ENCODE data around the gene GDF10.

The GDF10 gene

GRCh38 chr10:47299611-47300428 lies at the start of gene GDF10:
Gene GDF10, plus strand, starts transcription at chr10:47300197. Its CDS starts 455 bp downstream, at chr10:47300652.
- DNase-seq, result no peak

GRCh38 chr10:47252093-47252780 lies 47.8 kb upstream of the GDF10 start:
- DNase-seq, result no peak

- DNase-seq, result no peak
Measured at GRCh38 chr10:47253030-47253637, 46.9 kb upstream of the GDF10 start.

- no peak for DNase-seq
Measured at GRCh38 chr10:47253651-47254375, 46.2 kb upstream of the GDF10 start.

GRCh38 chr10:47254611-47255010 lies 45.4 kb upstream of the GDF10 start:
- no peak for DNase-seq

- DNase-seq, result no peak
Measured at GRCh38 chr10:47255033-47255813, 44.8 kb upstream of the GDF10 start.

- DNase-seq, result no peak
Measured at GRCh38 chr10:47255866-47256265, 44.1 kb upstream of the GDF10 start.

GRCh38 chr10:47256751-47257336 lies 43.2 kb upstream of the GDF10 start:
- no peak for DNase-seq

- DNase-seq, result no peak
Measured at GRCh38 chr10:47257396-47258120, 42.4 kb upstream of the GDF10 start.

GRCh38 chr10:47258921-47259320 lies 41.1 kb upstream of the GDF10 start:
- DNase-seq, result no peak

GRCh38 chr10:47259466-47259865 lies 40.5 kb upstream of the GDF10 start:
- no peak for DNase-seq

GRCh38 chr10:47260505-47261111 lies 39.4 kb upstream of the GDF10 start:
- no peak for DNase-seq

GRCh38 chr10:47261121-47261520 lies 38.9 kb upstream of the GDF10 start:
- peak; percentile 16 for DNase-seq

GRCh38 chr10:47261556-47261955 lies 38.4 kb upstream of the GDF10 start:
- DNase-seq, result no peak

- no peak for DNase-seq
Measured at GRCh38 chr10:47262606-47263533, 37.1 kb upstream of the GDF10 start.

- DNase-seq, result peak; percentile 32
Measured at GRCh38 chr10:47264797-47265281, 35.2 kb upstream of the GDF10 start.

- DNase-seq, result no peak
Measured at GRCh38 chr10:47266602-47267001, 33.4 kb upstream of the GDF10 start.

GRCh38 chr10:47268696-47269095 lies 31.3 kb upstream of the GDF10 start:
- DNase-seq, result no peak

- no peak for DNase-seq
Measured at GRCh38 chr10:47269294-47269693, 30.7 kb upstream of the GDF10 start.
